H1 (cell line): ENCODE measurements around the gene DOCK6. TPM values are rescaled to one million over a fixed set of nuclear protein-coding genes. Genes with fewer than 3 reads are reported as not detected.

ENCODE experiments used
- CTCF ChIA-PET: fragments of 300-600 bp; sonication (Branson Sonifier 250); formaldehyde crosslinking; loops from one replicate; lab custom pipeline; 2021; ENCODE audit not compliant: partially characterized antibody; lab: Charles Lee
- POLR2A ChIA-PET: fragments of 300-600 bp; sonication (Branson Sonifier 250); formaldehyde crosslinking; loops from one replicate; lab custom pipeline; 2021; ENCODE audit warnings: inconsistent platforms; ENCODE audit not compliant: partially characterized antibody; lab: Charles Lee
- DNase-seq, 2 experiments: peaks; one replicate each; pipeline versions ENCODE4 v3.0.0 to v3.0.0-alpha.2; 2010 to 2022; ENCODE audit warnings: low spot score in 2 of 2, low read depth in 1 of 2, mixed read lengths in 1 of 2
- FAIRE-seq: peaks from 2 replicates; lab custom pipeline; 2011; peaks lifted over from hg19 to GRCh38; lab: Jason Lieb, UNC
- H2AFZ ChIP-seq: 2 replicates; pipeline ENCODE4 v1.8.1; 2012; ENCODE audit warnings: low read length, inconsistent platforms
- H2AK5ac ChIP-seq: 2 replicates; pipeline ENCODE4 v1.6.1; 2013; ENCODE audit warnings: low read depth, low read length
- H2BK120ac ChIP-seq: replicated peaks from 2 replicates; pipeline ENCODE3; 2013; ENCODE audit warnings: low read depth, low read length, inconsistent platforms
- H2BK12ac ChIP-seq: 2 replicates; pipeline ENCODE4 v1.6.1; 2013; ENCODE audit warnings: low read depth, low read length
- H2BK15ac ChIP-seq: 2 replicates; pipeline ENCODE4 v1.6.1; 2013; ENCODE audit warnings: low read length
- H2BK20ac ChIP-seq: 2 replicates; pipeline ENCODE4 v1.6.1; 2013; ENCODE audit warnings: low read length
- H2BK5ac ChIP-seq: 2 replicates; pipeline ENCODE4 v1.6.1; 2013; ENCODE audit warnings: low read depth, low read length
- H3K14ac ChIP-seq: 2 replicates; pipeline ENCODE4 v1.6.1; 2013; ENCODE audit warnings: inconsistent platforms; ENCODE audit not compliant: insufficient read length
- H3K18ac ChIP-seq: 2 replicates; pipeline ENCODE4 v1.6.1; 2013; ENCODE audit warnings: low read length; ENCODE audit errors: extremely low read depth
- H3K23ac ChIP-seq: 2 replicates; pipeline ENCODE4 v1.6.1; 2013; ENCODE audit warnings: inconsistent platforms; ENCODE audit not compliant: insufficient read length
- H3K23me2 ChIP-seq: 2 replicates; pipeline ENCODE4 v1.6.1; 2013; ENCODE audit warnings: low read depth, low read length
- H3K27ac ChIP-seq: 2 replicates; pipeline ENCODE4 v1.6.1; 2011; ENCODE audit warnings: low read depth, low read length, inconsistent platforms
- H3K27me3 ChIP-seq, 4 experiments: replicated peaks in 1 of 4; 1 replicate in 1 of 4; 2 replicates in 3 of 4; pipeline versions ENCODE4 v1.6.1 to v1.8.1; 2011 to 2013; ENCODE audit warnings: low read length in 3 of 4, mild to moderate bottlenecking in 3 of 4, inconsistent platforms in 2 of 4, mixed read lengths in 2 of 4, moderate library complexity in 1 of 4; ENCODE audit not compliant: control insufficient read depth in 3 of 4, insufficient read depth in 3 of 4; ENCODE audit errors: extremely low read depth in 1 of 4
- H3K36me3 ChIP-seq, 4 experiments: 2 replicates each; pipeline versions ENCODE4 v1.6.1 to v1.8.1; 2011 to 2013; ENCODE audit warnings: mild to moderate bottlenecking in 4 of 4, low read length in 3 of 4, moderate library complexity in 2 of 4, control low read depth in 1 of 4, inconsistent platforms in 1 of 4; ENCODE audit not compliant: insufficient read depth in 4 of 4, control insufficient read depth in 2 of 4
- H3K4ac ChIP-seq: replicated peaks from 2 replicates; pipeline ENCODE3; 2013; ENCODE audit warnings: low read length, low read depth, mixed read lengths, inconsistent platforms; ENCODE audit not compliant: insufficient read length
- H3K4me1 ChIP-seq, 4 experiments: replicated peaks in 1 of 4; 1 replicate in 1 of 4; 2 replicates in 3 of 4; pipeline versions ENCODE4 v1.6.1 to v1.8.1; 2011 to 2013; ENCODE audit warnings: low read length in 3 of 4, inconsistent platforms in 2 of 4, mixed read lengths in 1 of 4; ENCODE audit not compliant: insufficient read depth in 4 of 4, control insufficient read depth in 3 of 4
- H3K4me2 ChIP-seq, 2 experiments: 2 replicates each; pipeline versions ENCODE4 v1.6.1 to v1.8.1; 2011 to 2013; ENCODE audit warnings: low read depth in 2 of 2, low read length in 2 of 2, control low read depth in 1 of 2, inconsistent platforms in 1 of 2, mild to moderate bottlenecking in 1 of 2; ENCODE audit not compliant: insufficient read depth in 1 of 2
- H3K4me3 ChIP-seq, 4 experiments: fragments of 200-600, 300-600 bp in 1 of 4; sonication (generic), shearing (Covaris generic), sonication (Bioruptor Twin) in 1 of 4; 2 replicates each; pipeline versions ENCODE4 v1.5.1 to v1.8.1; 2011 to 2016; ENCODE audit warnings: low read length in 4 of 4, low read depth in 3 of 4, control low read depth in 2 of 4, inconsistent platforms in 2 of 4, mild to moderate bottlenecking in 2 of 4, mixed read lengths in 1 of 4, moderate library complexity in 1 of 4; ENCODE audit not compliant: insufficient read depth in 2 of 4; ENCODE audit errors: extremely low read depth in 1 of 4
- H3K56ac ChIP-seq: replicated peaks from 2 replicates; pipeline ENCODE3; 2013; ENCODE audit warnings: low read depth, mild to moderate bottlenecking, mixed read lengths, low read length, inconsistent platforms; ENCODE audit not compliant: insufficient read length
- H3K79me1 ChIP-seq: 2 replicates; pipeline ENCODE4 v1.6.1; 2013; ENCODE audit warnings: low read depth, low read length, control low read depth
- H3K79me2 ChIP-seq, 2 experiments: 2 replicates each; pipeline versions ENCODE4 v1.6.1 to v1.8.1; 2012 to 2013; ENCODE audit warnings: low read length in 2 of 2, mild to moderate bottlenecking in 2 of 2, inconsistent platforms in 1 of 2; ENCODE audit not compliant: insufficient read depth in 2 of 2, control insufficient read depth in 1 of 2
- H3K9ac ChIP-seq, 4 experiments: replicated peaks in 1 of 4; 1 replicate in 1 of 4; 2 replicates in 3 of 4; pipeline versions ENCODE4 v1.6.1 to v1.8.1; 2011 to 2013; ENCODE audit warnings: low read depth in 3 of 4, low read length in 3 of 4, control low read depth in 2 of 4, mild to moderate bottlenecking in 2 of 4, moderate library complexity in 2 of 4, inconsistent platforms in 1 of 4; ENCODE audit errors: extremely low read depth in 1 of 4
- H3K9me3 ChIP-seq, 2 experiments: 2 replicates each; pipeline versions ENCODE4 v1.6.1 to v1.8.1; 2012 to 2013; ENCODE audit warnings: mild to moderate bottlenecking in 2 of 2, moderate library complexity in 2 of 2, control low read depth in 1 of 2, inconsistent platforms in 1 of 2, low read depth in 1 of 2, low read length in 1 of 2, mixed read lengths in 1 of 2; ENCODE audit not compliant: insufficient read depth in 2 of 2
- H4K20me1 ChIP-seq, 2 experiments: replicated peaks in 1 of 2; 2 replicates each; pipeline versions ENCODE3 to v1.8.1; 2011 to 2013; ENCODE audit warnings: inconsistent platforms in 2 of 2, low read length in 2 of 2, mild to moderate bottlenecking in 1 of 2; ENCODE audit not compliant: insufficient read depth in 2 of 2, control insufficient read depth in 1 of 2
- H4K5ac ChIP-seq: 2 replicates; pipeline ENCODE4 v1.6.1; 2013; ENCODE audit warnings: low read length, low read depth, mixed read lengths, inconsistent platforms; ENCODE audit not compliant: insufficient read length
- H4K8ac ChIP-seq: 2 replicates; pipeline ENCODE4 v1.8.0; 2013; ENCODE audit warnings: mild to moderate bottlenecking, moderate library complexity, low read length, inconsistent platforms; ENCODE audit not compliant: insufficient read depth; ENCODE audit errors: extremely low read depth
- H4K91ac ChIP-seq: replicated peaks from 2 replicates; pipeline ENCODE3; 2013; ENCODE audit warnings: low read length, mixed read lengths, inconsistent platforms; ENCODE audit not compliant: insufficient read length
- ASH2L ChIP-seq: fragments of 200-600, 300-600 bp; sonication (generic); IDR thresholded peaks from one replicate; pipeline ENCODE4 v1.7.1; 2017; ENCODE audit warnings: low read length
- CBX5 ChIP-seq: fragments of 300-800, 300-1000 bp; sonication (generic); IDR thresholded peaks from 2 replicates; pipeline ENCODE4 v1.7.1; 2016; ENCODE audit warnings: antibody characterized with exemption, low read length, low read depth
- CEBPB ChIP-seq: IDR thresholded peaks from 2 replicates; pipeline ENCODE4 v1.6.1; 2012; ENCODE audit warnings: low read depth, low read length
- EP300 ChIP-seq, 2 experiments: IDR thresholded peaks; 1 replicate in 1 of 2; 2 replicates in 1 of 2; pipeline ENCODE4 v1.6.1; 2011 to 2012; ENCODE audit warnings: low read depth in 2 of 2, low read length in 2 of 2, mild to moderate bottlenecking in 2 of 2, borderline replicate concordance in 1 of 2, inconsistent platforms in 1 of 2, moderate library complexity in 1 of 2
- NANOG ChIP-seq: IDR thresholded peaks from 2 replicates; pipeline ENCODE4 v1.6.1; 2011; ENCODE audit warnings: low read length, low read depth, mild to moderate bottlenecking, inconsistent platforms; ENCODE audit not compliant: insufficient read depth, poor library complexity, severe bottlenecking
- RNF2 ChIP-seq: fragments of 200-900, 300-1000 bp; sonication (generic); IDR thresholded peaks from 2 replicates; pipeline ENCODE4 v1.7.1; 2016; ENCODE audit warnings: borderline replicate concordance, low read depth, mild to moderate bottlenecking, antibody characterized with exemption, low read length; ENCODE audit not compliant: poor library complexity, severe bottlenecking; ENCODE audit errors: missing control alignments
- SIX5 ChIP-seq: IDR thresholded peaks from 2 replicates; pipeline ENCODE4 v1.6.1; 2011; ENCODE audit warnings: mild to moderate bottlenecking, low read depth, low read length
- SP4 ChIP-seq: IDR thresholded peaks from 2 replicates; pipeline ENCODE4 v1.6.1; 2012; ENCODE audit warnings: low read length, inconsistent platforms
- TAF1 ChIP-seq: IDR thresholded peaks from 2 replicates; pipeline ENCODE4 v1.6.1; 2011; ENCODE audit warnings: mild to moderate bottlenecking, low read depth, low read length
- YY1 ChIP-seq: IDR thresholded peaks from 2 replicates; pipeline ENCODE4 v1.6.1; 2011; ENCODE audit warnings: low read depth, mild to moderate bottlenecking, low read length
- ZNF274 ChIP-seq: IDR thresholded peaks from 2 replicates; pipeline ENCODE4 v1.7.0; 2012; ENCODE audit warnings: low read length, borderline replicate concordance; ENCODE audit errors: extremely low read depth
- WGBS, 2 experiments: shearing (Covaris generic) in 1 of 2; methylation state at CpG; one replicate each; pipeline versions ENCODE4 v1.1.6 to v1.1.7; 2013 to 2015; ENCODE audit warnings: low lambda C conversion rate in 2 of 2, mixed read lengths in 2 of 2, inconsistent platforms in 1 of 2, low coverage in 1 of 2, missing lambda C conversion rate in 1 of 2; ENCODE audit not compliant: insufficient replicate concordance in 2 of 2, insufficient coverage in 1 of 2, insufficient read length in 1 of 2; ENCODE audit errors: extremely low coverage in 1 of 2, missing lambda C conversion rate in 1 of 2; 5-methylcytosine and 5-hydroxymethylcytosine counted together
- polyA plus RNA-seq, 7 experiments: library from polyadenylated mRNA; depleted of rRNA in 3 of 7; stranded (reverse) in 5 of 7; unstranded in 2 of 7; fragments of >200 nt in 5 of 7; fragments of 200-250 nt in 2 of 7; gene quantifications; 1 replicate in 5 of 7; 2 replicates in 1 of 7; 4 replicates in 1 of 7; pipeline versions ENCODE4 v1.2.1 to v1.2.3, GENCODE V29; 2011 to 2013; ENCODE audit warnings: missing spikeins in 2 of 7, mixed read lengths in 2 of 7
- total RNA-seq: library from RNA; stranded (reverse); fragmentation: NEBNext Ultra II Directional; extraction: Animal tissue kit (Norgen Biotek cat#: 25700); gene quantifications from 2 replicates; pipeline ENCODE4 v1.2.1, GENCODE V29; 2021

The DOCK6 gene
- total and polyA plus RNA-seq, 2 of the 8 experiments (the other 6 are each of a cell fraction or from before 2014, with no cell fraction given): 25.5 to 54.7 TPM

- Histone ChIP-seq H3K27me3 (no peaks in the 10 kb centered on the region), H3K4me1 (no peaks in the 10 kb centered on the region; a peak in 1 of 7 replicates), H4K5ac (no peak overlapping the region), H3K36me3 (peaks cover 2 to 29% (median 10%) of the 10 kb centered on the region in 4 experiments; a peak in 6 of 8 replicates), H3K4ac (no peak overlapping the region), H2BK15ac (no peak overlapping the region), H3K4me3 (no peak overlapping the region), H2BK12ac (no peak overlapping the region), H3K56ac (no peak overlapping the region), H2AK5ac (no peak overlapping the region), H3K9me3 (no peaks in the 10 kb centered on the region), H2BK5ac (no peak overlapping the region), H2AFZ (no peak overlapping the region), H3K79me1 (no peaks in the 10 kb centered on the region; the same call in 1 of the 2 replicates), H3K27ac (no peak overlapping the region), H3K23ac (no peak overlapping the region), H2BK120ac (no peak overlapping the region), H3K79me2 (no peaks in the 10 kb centered on the region), H4K91ac (no peak overlapping the region), H3K9ac (no peak overlapping the region; a peak in 1 of 7 replicates), H3K18ac (no peak overlapping the region), H3K4me2 (no peak overlapping the region), H3K14ac (no peak overlapping the region), H4K8ac (no peak overlapping the region), H3K23me2 (no peaks in the 10 kb centered on the region; the same call in 1 of the 2 replicates), H4K20me1 (peaks cover 0 to 2% of the 10 kb centered on the region in 2 experiments), H2BK20ac (no peak overlapping the region)
- ChIA-PET CTCF (interaction anchor here (0.6 to 1.9 kb wide), 5 partner anchors 10 to 52 kb away, joined by 3 to 6 read pairs (median 4); no protein-coding TSS in a partner anchor), POLR2A (interaction anchor here (0.5 to 2.3 kb wide), 3 partner anchors 35 to 48 kb away, joined by 3 to 7 read pairs (median 3); no protein-coding TSS in a partner anchor)
- DNase-seq (no peak), FAIRE-seq (no peak)
- WGBS, 2 experiments: 96% methylated on average over 8 of the region's 8 CpGs; no CpG with 5 or more reads in 1 of the 2 experiments
- TF ChIP-seq SP4: no peak
- no peak for TF ChIP-seq YY1
- TF ChIP-seq ZNF274: no peak
- TF ChIP-seq ASH2L: no peak
- no peak for TF ChIP-seq TAF1
- TF ChIP-seq CBX5: no peak
- TF ChIP-seq CEBPB: no peak
- no peak for TF ChIP-seq SIX5
- no peak for TF ChIP-seq NANOG
- no peak for TF ChIP-seq EP300 (IDR thresholded peaks at IDR 0.05; ENCODE audit: borderline replicate concordance in 1 of 2, low read depth in 2 of 2, low read length in 2 of 2)
- TF ChIP-seq RNF2: no peak
Measured at GRCh38 chr19:11190501-11190900, 71.8 kb downstream of the DOCK6 start.
